ENCODE measurements around the gene IER5L.

- TF ChIP-seq, protein P1, sequence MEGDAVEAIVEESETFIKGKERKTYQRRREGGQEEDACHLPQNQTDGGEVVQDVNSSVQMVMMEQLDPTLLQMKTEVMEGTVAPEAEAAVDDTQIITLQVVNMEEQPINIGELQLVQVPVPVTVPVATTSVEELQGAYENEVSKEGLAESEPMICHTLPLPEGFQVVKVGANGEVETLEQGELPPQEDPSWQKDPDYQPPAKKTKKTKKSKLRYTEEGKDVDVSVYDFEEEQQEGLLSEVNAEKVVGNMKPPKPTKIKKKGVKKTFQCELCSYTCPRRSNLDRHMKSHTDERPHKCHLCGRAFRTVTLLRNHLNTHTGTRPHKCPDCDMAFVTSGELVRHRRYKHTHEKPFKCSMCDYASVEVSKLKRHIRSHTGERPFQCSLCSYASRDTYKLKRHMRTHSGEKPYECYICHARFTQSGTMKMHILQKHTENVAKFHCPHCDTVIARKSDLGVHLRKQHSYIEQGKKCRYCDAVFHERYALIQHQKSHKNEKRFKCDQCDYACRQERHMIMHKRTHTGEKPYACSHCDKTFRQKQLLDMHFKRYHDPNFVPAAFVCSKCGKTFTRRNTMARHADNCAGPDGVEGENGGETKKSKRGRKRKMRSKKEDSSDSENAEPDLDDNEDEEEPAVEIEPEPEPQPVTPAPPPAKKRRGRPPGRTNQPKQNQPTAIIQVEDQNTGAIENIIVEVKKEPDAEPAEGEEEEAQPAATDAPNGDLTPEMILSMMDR (IDR thresholded peaks at IDR 0.05; ENCODE audit: low read length), result no peak
- no peak for TF ChIP-seq EZH2phosphoT487 (IDR thresholded peaks at IDR 0.05; ENCODE audit: low read length)
Measured at GRCh38 chr9:129210125-129210524, 32.1 kb upstream of the IER5L start.

Measured in MM.1S (cell line).